HG03520 (cell line): ENCODE results near the gene ARMC12.

Experiments
- ATAC-seq: cut with Tn5 transposase; IDR thresholded peaks from one replicate; pipeline ENCODE4 v1.9.1; 2021; ENCODE audit warnings: mild to moderate bottlenecking, moderate library complexity; ENCODE audit not compliant: unreplicated experiment

ARMC12 gene

GRCh38 chr6:35797837-35798526 is 61.1 kb downstream of the ARMC12 start:
- ATAC-seq: no peak
